ENCODE results near the gene SLTM.
"Not testable (repeated sequence)": the region's sequence is repeated elsewhere in the genome, so short reads cannot be mapped to it uniquely, and the experiment has no call there.

Gene SLTM

GRCh38 chr15:58951388-58952007 is 18.0 kb upstream of the SLTM start:
- DNase-seq: peak in 1 of 2 donors; percentile 65
- no CpG with 5 or more reads among the region's 5 CpGs for WGBS (ENCODE audit: extremely low coverage, insufficient coverage, insufficient read length)
- no peaks in the 10 kb centered on the region for H3K27me3 ChIP-seq (ENCODE audit: insufficient read depth, low read length)
- no peak overlapping the region for H2BK12ac ChIP-seq (ENCODE audit: low read length)
- H3K27ac ChIP-seq (ENCODE audit: low read depth, low read length): peak overlapping the region; percentile 23
- peaks cover 4 to 6% of the 10 kb centered on the region in 2 experiments for H3K4me1 ChIP-seq (ENCODE audit: control insufficient read depth in 1 of 2, insufficient read depth in 2 of 2, low read length in 2 of 2)
- no peak overlapping the region for H2AK5ac ChIP-seq (ENCODE audit: low read length)
- H3K36me3 ChIP-seq (ENCODE audit: control insufficient read depth in 1 of 2, insufficient read depth in 2 of 2, low read length in 2 of 2): no peaks in the 10 kb centered on the region
- H3K79me1 ChIP-seq (ENCODE audit: low read length): peaks cover 6% of the 10 kb centered on the region
- no peak overlapping the region for H3K18ac ChIP-seq (ENCODE audit: low read length)
- no peak overlapping the region for H3K9ac ChIP-seq (ENCODE audit: low read length)
- H4K91ac ChIP-seq (ENCODE audit: low read depth, low read length): no peak overlapping the region
- no peaks in the 10 kb centered on the region for H3K79me2 ChIP-seq (ENCODE audit: control insufficient read depth, insufficient read depth, low read length, poor library complexity)
- H3K4me3 ChIP-seq (ENCODE audit: low read depth, low read length): no peak overlapping the region
- H3K9me3 ChIP-seq (ENCODE audit: insufficient read depth, low read depth, low read length): no peaks in the 10 kb centered on the region
- no peak overlapping the region for H3K14ac ChIP-seq (ENCODE audit: low read length)
- no peak overlapping the region for H3K23ac ChIP-seq (ENCODE audit: low read length)
- no peak overlapping the region for H4K12ac ChIP-seq (ENCODE audit: low read depth, low read length)
- no peak overlapping the region for H2AFZ ChIP-seq (ENCODE audit: insufficient read depth, low read length, poor library complexity)
- no peak overlapping the region for H4K8ac ChIP-seq (ENCODE audit: low read depth, low read length)
- no peak overlapping the region for H3K4me2 ChIP-seq (ENCODE audit: low read length)
- H3K4ac ChIP-seq (ENCODE audit: low read depth, low read length): no peak overlapping the region
- no peak overlapping the region for H2BK120ac ChIP-seq (ENCODE audit: insufficient read depth, low read length, poor library complexity)
- no peak overlapping the region for H2BK5ac ChIP-seq (ENCODE audit: low read depth, low read length, poor library complexity)

- DNase-seq: no peak
- Histone ChIP-seq H3K4me2 (ENCODE audit: low read length) (no peak overlapping the region), H4K8ac (ENCODE audit: low read depth, low read length) (no peak overlapping the region), H4K91ac (ENCODE audit: low read depth, low read length) (no peak overlapping the region), H3K18ac (ENCODE audit: low read length) (no peak overlapping the region), H3K79me1 (ENCODE audit: low read length) (peaks cover 2% of the 10 kb centered on the region), H3K4me1 (ENCODE audit: control insufficient read depth in 1 of 2, insufficient read depth in 2 of 2, low read length in 2 of 2) (peaks cover 2% of the 10 kb centered on the region in 2 experiments), H2AFZ (ENCODE audit: insufficient read depth, low read length, poor library complexity) (no peak overlapping the region), H2BK120ac (ENCODE audit: insufficient read depth, low read length, poor library complexity) (no peak overlapping the region), H3K27ac (ENCODE audit: low read depth, low read length) (no peak overlapping the region), H3K23ac (ENCODE audit: low read length) (no peak overlapping the region), H3K27me3 (ENCODE audit: insufficient read depth, low read length) (no peaks in the 10 kb centered on the region), H3K36me3 (ENCODE audit: control insufficient read depth in 1 of 2, insufficient read depth in 2 of 2, low read length in 2 of 2) (no peaks in the 10 kb centered on the region), H3K4ac (ENCODE audit: low read depth, low read length) (no peak overlapping the region), H3K9me3 (ENCODE audit: insufficient read depth, low read depth, low read length) (no peaks in the 10 kb centered on the region), H4K12ac (ENCODE audit: low read depth, low read length) (no peak overlapping the region), H3K14ac (ENCODE audit: low read length) (no peak overlapping the region), H3K4me3 (ENCODE audit: low read depth, low read length) (no peak overlapping the region), H2BK12ac (ENCODE audit: low read length) (no peak overlapping the region), H3K9ac (ENCODE audit: low read length) (no peak overlapping the region), H3K79me2 (ENCODE audit: control insufficient read depth, insufficient read depth, low read length, poor library complexity) (no peaks in the 10 kb centered on the region), H2AK5ac (ENCODE audit: low read length) (no peak overlapping the region), H2BK5ac (ENCODE audit: low read depth, low read length, poor library complexity) (no peak overlapping the region)
- WGBS (ENCODE audit: extremely low coverage, insufficient coverage, insufficient read length): no CpG with 5 or more reads among the region's 3 CpGs
These were observed 13.7 kb upstream of the SLTM start for GRCh38 chr15:58947179-58947578.

- Histone ChIP-seq H4K91ac (ENCODE audit: low read depth, low read length) (peak overlapping the region; percentile 14), H4K8ac (ENCODE audit: low read depth, low read length) (peak overlapping the region; percentile 60), H2BK120ac (ENCODE audit: insufficient read depth, low read length, poor library complexity) (peak overlapping the region; percentile 13), H3K79me1 (ENCODE audit: low read length) (peaks cover 14% of the 10 kb centered on the region), H3K79me2 (ENCODE audit: control insufficient read depth, insufficient read depth, low read length, poor library complexity) (peaks cover 14% of the 10 kb centered on the region)
- not testable (repeated sequence) for H3K27ac ChIP-seq (ENCODE audit: low read depth, low read length); H3K4me2 ChIP-seq (ENCODE audit: low read length); H3K14ac ChIP-seq (ENCODE audit: low read length); H2BK5ac ChIP-seq (ENCODE audit: low read depth, low read length, poor library complexity); H3K4me3 ChIP-seq (ENCODE audit: low read depth, low read length); H3K27me3 ChIP-seq (ENCODE audit: insufficient read depth, low read length); H3K36me3 ChIP-seq (ENCODE audit: control insufficient read depth in 1 of 2, insufficient read depth in 2 of 2, low read length in 2 of 2); H3K18ac ChIP-seq (ENCODE audit: low read length); H3K4me1 ChIP-seq (ENCODE audit: control insufficient read depth in 1 of 2, insufficient read depth in 2 of 2, low read length in 2 of 2); H2AFZ ChIP-seq (ENCODE audit: insufficient read depth, low read length, poor library complexity); H2BK12ac ChIP-seq (ENCODE audit: low read length); H3K9ac ChIP-seq (ENCODE audit: low read length); H3K4ac ChIP-seq (ENCODE audit: low read depth, low read length); H2AK5ac ChIP-seq (ENCODE audit: low read length); H3K23ac ChIP-seq (ENCODE audit: low read length); H3K9me3 ChIP-seq (ENCODE audit: insufficient read depth, low read depth, low read length); H4K12ac ChIP-seq (ENCODE audit: low read depth, low read length); DNase-seq
- WGBS (ENCODE audit: extremely low coverage, insufficient coverage, insufficient read length): no CpG with 5 or more reads among the region's 8 CpGs
These were observed 1.5 kb upstream of the SLTM start for GRCh38 chr15:58934974-58935373.

- Histone ChIP-seq H3K18ac (ENCODE audit: low read length) (no peak overlapping the region), H3K4me1 (ENCODE audit: control insufficient read depth in 1 of 2, insufficient read depth in 2 of 2, low read length in 2 of 2) (no peaks in the 10 kb centered on the region), H3K9ac (ENCODE audit: low read length) (no peak overlapping the region), H2AFZ (ENCODE audit: insufficient read depth, low read length, poor library complexity) (no peak overlapping the region), H2BK5ac (ENCODE audit: low read depth, low read length, poor library complexity) (no peak overlapping the region), H4K91ac (ENCODE audit: low read depth, low read length) (no peak overlapping the region), H3K4ac (ENCODE audit: low read depth, low read length) (no peak overlapping the region), H3K27me3 (ENCODE audit: insufficient read depth, low read length) (no peaks in the 10 kb centered on the region), H3K23ac (ENCODE audit: low read length) (no peak overlapping the region), H3K4me3 (ENCODE audit: low read depth, low read length) (no peak overlapping the region), H2BK120ac (ENCODE audit: insufficient read depth, low read length, poor library complexity) (no peak overlapping the region), H3K4me2 (ENCODE audit: low read length) (no peak overlapping the region), H4K12ac (ENCODE audit: low read depth, low read length) (no peak overlapping the region), H3K79me1 (ENCODE audit: low read length) (peaks cover 14% of the 10 kb centered on the region), H3K79me2 (ENCODE audit: control insufficient read depth, insufficient read depth, low read length, poor library complexity) (peaks cover 14% of the 10 kb centered on the region), H4K8ac (ENCODE audit: low read depth, low read length) (no peak overlapping the region), H3K9me3 (ENCODE audit: insufficient read depth, low read depth, low read length) (no peaks in the 10 kb centered on the region), H3K14ac (ENCODE audit: low read length) (no peak overlapping the region), H3K36me3 (ENCODE audit: control insufficient read depth in 1 of 2, insufficient read depth in 2 of 2, low read length in 2 of 2) (peaks cover 0 to 5% of the 10 kb centered on the region in 2 experiments), H2BK12ac (ENCODE audit: low read length) (no peak overlapping the region), H2AK5ac (ENCODE audit: low read length) (no peak overlapping the region), H3K27ac (ENCODE audit: low read depth, low read length) (peak overlapping the region; percentile 4)
- DNase-seq: peak in 1 of 2 donors; percentile 66
- no CpG with 5 or more reads among the region's 4 CpGs for WGBS (ENCODE audit: extremely low coverage, insufficient coverage, insufficient read length)
These were observed 1.0 kb upstream of the SLTM start for GRCh38 chr15:58934521-58934920.

All from trophoblast cell (in vitro differentiated cells and primary cell).